GM21447 (cell line): ENCODE data around the gene HERC3.

ENCODE experiments used
- ATAC-seq: cut with Tn5 transposase; IDR thresholded peaks from one replicate; pipeline ENCODE4 v1.9.1; 2021; ENCODE audit not compliant: unreplicated experiment

The HERC3 gene

GRCh38 chr4:88591787-88592599 lies at the start of gene HERC3:
HERC3 (plus strand) TSS chr4:88592480; CDS start chr4:88605824, 13,344 bp downstream.
- ATAC-seq, result peak; percentile 95

GRCh38 chr4:88549815-88550214 lies 42.5 kb upstream of the HERC3 start:
- no peak for ATAC-seq

- ATAC-seq, result no peak
Observed at GRCh38 chr4:88567591-88567990, 24.7 kb upstream of the HERC3 start.

GRCh38 chr4:88570001-88570400 lies 22.3 kb upstream of the HERC3 start:
- no peak for ATAC-seq

- ATAC-seq, result no peak
Observed at GRCh38 chr4:88573276-88573980, 18.9 kb upstream of the HERC3 start.

GRCh38 chr4:88573995-88574394 lies 18.3 kb upstream of the HERC3 start:
- no peak for ATAC-seq

GRCh38 chr4:88575186-88575585 lies 17.1 kb upstream of the HERC3 start:
- no peak for ATAC-seq

- ATAC-seq, result no peak
Observed at GRCh38 chr4:88582493-88582892, 9.8 kb upstream of the HERC3 start.

GRCh38 chr4:88583631-88584470 lies 8.4 kb upstream of the HERC3 start:
- no peak for ATAC-seq

GRCh38 chr4:88584471-88584900 lies 7.8 kb upstream of the HERC3 start:
- ATAC-seq, result no peak

- ATAC-seq, result no peak
Observed at GRCh38 chr4:88585917-88586316, 6.4 kb upstream of the HERC3 start.

GRCh38 chr4:88587306-88587705 lies 5.0 kb upstream of the HERC3 start:
- ATAC-seq, result no peak

GRCh38 chr4:88592600-88593448 lies 544 bp downstream of the HERC3 start:
- peak; percentile 76 for ATAC-seq

- no peak for ATAC-seq
Observed at GRCh38 chr4:88597970-88598660, 5.8 kb downstream of the HERC3 start.

GRCh38 chr4:88599298-88599697 lies 7.0 kb downstream of the HERC3 start:
- no peak for ATAC-seq

GRCh38 chr4:88599714-88600113 lies 7.4 kb downstream of the HERC3 start:
- no peak for ATAC-seq

- no peak for ATAC-seq
Observed at GRCh38 chr4:88600176-88600838, 8.0 kb downstream of the HERC3 start.

- no peak for ATAC-seq
Observed at GRCh38 chr4:88604978-88605678, 12.8 kb downstream of the HERC3 start.

- peak; percentile 51 for ATAC-seq
Observed at GRCh38 chr4:88605736-88606135, 13.5 kb downstream of the HERC3 start.
